ENCODE measurements around the gene NCKAP5L.

NCKAP5L gene

DNA sequence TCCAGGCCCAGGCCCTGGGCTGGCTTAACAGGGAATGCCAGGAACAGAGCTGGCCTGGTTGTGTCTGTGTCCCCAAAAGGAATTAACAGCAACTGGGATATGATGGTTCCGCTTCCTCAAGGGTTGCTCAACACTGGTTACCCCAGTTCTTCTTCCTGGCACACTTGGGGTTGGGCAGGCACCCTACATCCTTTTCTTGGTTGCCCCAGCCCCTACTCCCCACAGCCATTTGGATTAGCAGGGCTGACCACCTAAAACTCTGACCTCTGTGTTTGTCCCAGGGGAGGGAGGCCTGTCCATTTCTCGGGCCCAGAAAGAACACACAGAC is 30.8 kb downstream of the NCKAP5L start:
- H3K27ac ChIP-seq (ENCODE audit: poor library complexity, severe bottlenecking): no peak overlapping the region
- no peaks in the 10 kb centered on the region for H3K9me3 ChIP-seq (ENCODE audit: severe bottlenecking)
- H3K36me3 ChIP-seq (ENCODE audit: low read depth): peaks cover 14% of the 10 kb centered on the region; the same call in 1 of the 2 replicates
- no peak for ATAC-seq (ENCODE audit: low read depth)
- TF ChIP-seq, protein P1, sequence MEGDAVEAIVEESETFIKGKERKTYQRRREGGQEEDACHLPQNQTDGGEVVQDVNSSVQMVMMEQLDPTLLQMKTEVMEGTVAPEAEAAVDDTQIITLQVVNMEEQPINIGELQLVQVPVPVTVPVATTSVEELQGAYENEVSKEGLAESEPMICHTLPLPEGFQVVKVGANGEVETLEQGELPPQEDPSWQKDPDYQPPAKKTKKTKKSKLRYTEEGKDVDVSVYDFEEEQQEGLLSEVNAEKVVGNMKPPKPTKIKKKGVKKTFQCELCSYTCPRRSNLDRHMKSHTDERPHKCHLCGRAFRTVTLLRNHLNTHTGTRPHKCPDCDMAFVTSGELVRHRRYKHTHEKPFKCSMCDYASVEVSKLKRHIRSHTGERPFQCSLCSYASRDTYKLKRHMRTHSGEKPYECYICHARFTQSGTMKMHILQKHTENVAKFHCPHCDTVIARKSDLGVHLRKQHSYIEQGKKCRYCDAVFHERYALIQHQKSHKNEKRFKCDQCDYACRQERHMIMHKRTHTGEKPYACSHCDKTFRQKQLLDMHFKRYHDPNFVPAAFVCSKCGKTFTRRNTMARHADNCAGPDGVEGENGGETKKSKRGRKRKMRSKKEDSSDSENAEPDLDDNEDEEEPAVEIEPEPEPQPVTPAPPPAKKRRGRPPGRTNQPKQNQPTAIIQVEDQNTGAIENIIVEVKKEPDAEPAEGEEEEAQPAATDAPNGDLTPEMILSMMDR (IDR thresholded peaks at IDR 0.05; ENCODE audit: poor library complexity, severe bottlenecking): no peak
- no peak overlapping the region for H3K4me3 ChIP-seq (ENCODE audit: severe bottlenecking)
- H3K27me3 ChIP-seq (ENCODE audit: insufficient read depth, poor library complexity, severe bottlenecking): no peaks in the 10 kb centered on the region
- DNase-seq (ENCODE audit: low spot score): no peak
- no peaks in the 10 kb centered on the region for H3K4me1 ChIP-seq (ENCODE audit: insufficient read depth, poor library complexity, severe bottlenecking)

DNA sequence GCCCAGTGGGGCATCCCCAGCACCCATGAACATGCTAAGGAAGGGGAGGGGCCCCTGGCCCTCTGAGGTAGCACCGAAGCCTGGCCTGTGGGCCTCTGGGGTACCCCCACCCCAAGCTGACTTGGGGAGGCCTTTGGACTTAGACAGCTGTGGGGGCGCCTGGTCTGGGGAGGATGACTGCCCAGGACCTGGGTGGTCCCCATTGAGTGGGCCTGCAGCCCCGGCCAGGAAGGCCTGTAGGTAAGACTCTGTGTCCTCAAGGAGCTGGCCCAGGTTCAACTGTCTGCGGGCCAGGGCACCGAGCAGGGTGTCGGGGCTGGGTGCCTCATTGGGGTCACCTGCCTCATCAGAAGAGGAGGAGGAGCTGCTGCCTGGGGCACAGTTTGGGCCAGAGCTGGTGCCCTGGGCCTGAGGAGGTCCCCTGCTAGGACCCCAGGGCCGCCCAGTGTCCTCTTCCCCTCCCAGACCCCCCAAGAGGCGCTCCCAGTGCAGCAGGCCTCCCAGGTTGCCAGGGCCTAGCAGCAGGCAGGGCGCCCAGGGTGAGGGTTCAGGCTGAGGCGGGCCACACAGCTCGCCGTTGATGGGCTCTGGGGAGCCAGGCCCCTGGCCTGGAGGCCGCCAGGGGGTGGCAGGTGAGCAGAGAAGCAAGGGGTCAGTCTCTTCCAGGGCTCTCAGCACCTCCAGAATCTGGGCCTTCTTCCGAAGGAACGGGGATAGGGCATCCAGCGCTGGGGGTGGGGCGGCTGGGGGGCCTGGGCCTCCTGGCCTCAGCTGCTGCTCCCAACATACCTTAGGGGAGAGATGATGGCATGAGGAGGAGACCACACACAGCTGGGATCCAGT is 31.4 kb downstream of the NCKAP5L start:
- no peak overlapping the region for H3K4me3 ChIP-seq (ENCODE audit: severe bottlenecking)
- no peaks in the 10 kb centered on the region for H3K27me3 ChIP-seq (ENCODE audit: insufficient read depth, poor library complexity, severe bottlenecking)
- TF ChIP-seq, protein P1 (IDR thresholded peaks at IDR 0.05; ENCODE audit: poor library complexity, severe bottlenecking): no peak
- no peak overlapping the region for H3K27ac ChIP-seq (ENCODE audit: poor library complexity, severe bottlenecking)
- H3K9me3 ChIP-seq (ENCODE audit: severe bottlenecking): no peaks in the 10 kb centered on the region
- DNase-seq (ENCODE audit: low spot score) (no peak), ATAC-seq (ENCODE audit: low read depth) (no peak)
- peaks cover 14% of the 10 kb centered on the region; the same call in 1 of the 2 replicates for H3K36me3 ChIP-seq (ENCODE audit: low read depth)
- H3K4me1 ChIP-seq (ENCODE audit: insufficient read depth, poor library complexity, severe bottlenecking): no peaks in the 10 kb centered on the region

DNA sequence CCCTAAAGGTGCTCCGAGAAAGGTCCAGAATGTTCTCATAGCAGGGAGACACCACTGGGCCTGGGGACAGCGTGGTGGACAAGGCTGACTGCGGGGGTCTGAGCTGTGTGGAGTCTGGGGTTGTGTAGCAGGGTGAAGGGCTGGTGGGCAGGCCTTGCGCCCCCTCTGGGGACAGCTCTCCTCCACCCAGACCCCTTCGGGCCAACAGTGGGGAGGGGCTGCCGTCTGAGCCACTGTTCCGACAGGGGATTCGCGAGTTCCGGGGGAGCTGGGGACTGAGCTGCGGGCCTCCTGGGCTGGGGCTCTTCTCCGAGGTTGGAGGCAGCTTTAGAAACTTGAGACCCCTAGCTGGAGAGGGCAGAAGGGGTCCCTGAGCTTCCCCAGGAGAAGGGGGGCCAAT is 32.1 kb downstream of the NCKAP5L start:
- Histone ChIP-seq H3K9me3 (ENCODE audit: severe bottlenecking) (no peaks in the 10 kb centered on the region), H3K4me3 (ENCODE audit: severe bottlenecking) (no peak overlapping the region), H3K27me3 (ENCODE audit: insufficient read depth, poor library complexity, severe bottlenecking) (no peaks in the 10 kb centered on the region), H3K36me3 (ENCODE audit: low read depth) (peaks cover 14% of the 10 kb centered on the region; the same call in 1 of the 2 replicates), H3K27ac (ENCODE audit: poor library complexity, severe bottlenecking) (no peak overlapping the region), H3K4me1 (ENCODE audit: insufficient read depth, poor library complexity, severe bottlenecking) (no peaks in the 10 kb centered on the region)
- TF ChIP-seq, protein P1 (IDR thresholded peaks at IDR 0.05; ENCODE audit: poor library complexity, severe bottlenecking): no peak
- DNase-seq (ENCODE audit: low spot score): no peak
- no peak for ATAC-seq (ENCODE audit: low read depth)

DNA sequence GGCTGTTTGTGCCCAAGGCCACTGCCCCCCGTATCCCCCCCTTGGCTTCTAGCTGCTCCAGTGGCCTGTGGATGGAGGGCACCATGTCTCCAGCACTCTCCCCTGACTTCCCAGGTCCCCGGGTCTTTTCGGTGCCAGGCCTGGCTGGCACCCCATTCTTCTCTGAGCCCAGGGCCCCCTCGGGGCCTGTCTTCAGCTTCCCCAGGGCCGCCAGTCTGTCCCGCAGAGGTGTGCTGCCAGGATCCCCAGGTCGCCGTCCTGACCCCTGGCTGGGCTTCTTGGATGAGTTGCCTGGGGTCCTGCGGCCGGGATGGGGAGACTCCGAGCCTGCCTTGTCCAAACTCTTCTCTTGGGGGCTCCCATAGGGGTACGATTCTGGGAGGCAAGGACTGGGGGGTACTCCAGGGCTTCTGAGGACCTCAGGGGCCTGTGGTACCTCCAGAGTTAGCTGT is 32.5 kb downstream of the NCKAP5L start:
- no peak for DNase-seq (ENCODE audit: low spot score)

More for the DNA sequence above, 32.5 kb downstream of the NCKAP5L start:
- no peak overlapping the region for H3K27ac ChIP-seq (ENCODE audit: poor library complexity, severe bottlenecking)
- H3K27me3 ChIP-seq (ENCODE audit: insufficient read depth, poor library complexity, severe bottlenecking): no peaks in the 10 kb centered on the region
- H3K4me1 ChIP-seq (ENCODE audit: insufficient read depth, poor library complexity, severe bottlenecking): no peaks in the 10 kb centered on the region
- ATAC-seq (ENCODE audit: low read depth): no peak
- TF ChIP-seq, protein P1 (IDR thresholded peaks at IDR 0.05; ENCODE audit: poor library complexity, severe bottlenecking): no peak
- peaks cover 14% of the 10 kb centered on the region; the same call in 1 of the 2 replicates for H3K36me3 ChIP-seq (ENCODE audit: low read depth)
- no peaks in the 10 kb centered on the region for H3K9me3 ChIP-seq (ENCODE audit: severe bottlenecking)
- no peak overlapping the region for H3K4me3 ChIP-seq (ENCODE audit: severe bottlenecking)
